DOHH2 (cell line): ENCODE measurements around the gene CCDC117.

Experiments used
- CTCF ChIP-seq: fragments of 200-600 bp; sonication (generic); IDR thresholded peaks from one replicate; pipeline ENCODE4 v1.5.1; 2014; ENCODE audit warnings: antibody characterized with exemption, mild to moderate bottlenecking, low read depth, low read length; ENCODE audit not compliant: poor library complexity, severe bottlenecking
- EZH2phosphoT487 ChIP-seq: fragments of 200-600 bp; sonication (generic); IDR thresholded peaks from 2 replicates; pipeline ENCODE4 v1.6.1; 2017; ENCODE audit warnings: borderline replicate concordance, mild to moderate bottlenecking, antibody characterized with exemption, low read length, moderate library complexity, mixed read lengths

GRCh38 chr22:28798810-28799605, 26.5 kb downstream of the CCDC117 start:
- TF ChIP-seq CTCF (no peak), EZH2phosphoT487 (no peak)
